Stimulated activated CD4-positive, alpha-beta T cell treated with anti-CD3 and anti-CD28 coated beads, TNF-alpha, amount 100 ng/mL, for 24 hours (primary cell): ENCODE results near the gene ACTN1.

Experiments
- DNase-seq, 3 experiments: peaks; one replicate each; pipeline ENCODE4 v3.0.0-alpha.2; 2020; ENCODE audit warnings: low read depth in 3 of 3

Gene ACTN1

GRCh38 chr14:68919129-68919927 lies 59.8 kb downstream of the ACTN1 start:
- no peak for DNase-seq

GRCh38 chr14:68918612-68919011 lies 60.5 kb downstream of the ACTN1 start:
- no peak for DNase-seq

DNA sequence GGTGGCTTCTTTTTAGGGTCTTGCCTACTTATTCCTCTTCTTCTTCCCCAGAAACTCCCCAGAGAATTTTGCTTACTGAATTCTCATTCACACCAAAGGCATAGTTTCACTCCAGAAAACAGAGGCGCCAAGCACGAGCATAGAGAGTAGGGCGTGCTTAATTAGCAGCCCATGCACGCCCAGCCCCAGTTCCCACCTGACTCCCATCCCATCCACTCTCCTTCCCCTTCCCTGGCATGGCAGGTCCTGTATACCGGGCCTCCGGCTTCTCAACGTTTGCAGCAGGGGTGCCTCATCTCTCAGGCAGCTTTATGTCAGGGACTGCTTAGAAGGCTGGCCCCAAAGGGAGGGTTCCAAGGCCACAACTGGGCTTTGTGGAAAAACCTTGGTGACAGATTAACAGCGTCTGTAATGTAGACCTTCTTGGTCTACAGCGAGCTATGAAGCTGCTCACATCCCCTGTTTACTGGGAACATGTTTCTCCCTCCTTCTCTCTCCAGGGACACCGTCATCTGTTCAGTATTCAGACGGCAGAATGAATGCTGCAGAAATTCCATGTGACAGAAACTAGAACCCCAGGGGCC lies 62.7 kb downstream of the ACTN1 start:
- DNase-seq = no peak

DNA sequence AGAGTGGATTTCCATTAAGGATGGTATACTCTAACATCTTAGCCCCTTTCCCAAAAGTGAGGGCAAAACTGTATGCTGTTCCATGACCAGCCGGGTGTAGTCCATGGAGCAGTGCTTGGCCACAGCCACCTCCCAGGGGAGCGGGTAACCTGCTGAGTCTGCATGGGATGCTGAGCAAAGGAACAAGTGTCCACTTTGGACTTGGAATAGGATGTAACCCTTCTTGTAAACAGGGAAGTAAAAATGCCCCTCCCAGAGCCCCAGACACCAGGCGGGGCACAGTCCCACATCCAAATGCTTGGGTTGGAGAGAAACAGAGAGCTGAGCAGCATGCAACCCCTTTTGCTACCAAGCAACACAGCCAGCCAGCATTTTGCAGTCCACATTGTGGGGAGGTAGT lies 65.6 kb downstream of the ACTN1 start:
- DNase-seq = no peak

DNA sequence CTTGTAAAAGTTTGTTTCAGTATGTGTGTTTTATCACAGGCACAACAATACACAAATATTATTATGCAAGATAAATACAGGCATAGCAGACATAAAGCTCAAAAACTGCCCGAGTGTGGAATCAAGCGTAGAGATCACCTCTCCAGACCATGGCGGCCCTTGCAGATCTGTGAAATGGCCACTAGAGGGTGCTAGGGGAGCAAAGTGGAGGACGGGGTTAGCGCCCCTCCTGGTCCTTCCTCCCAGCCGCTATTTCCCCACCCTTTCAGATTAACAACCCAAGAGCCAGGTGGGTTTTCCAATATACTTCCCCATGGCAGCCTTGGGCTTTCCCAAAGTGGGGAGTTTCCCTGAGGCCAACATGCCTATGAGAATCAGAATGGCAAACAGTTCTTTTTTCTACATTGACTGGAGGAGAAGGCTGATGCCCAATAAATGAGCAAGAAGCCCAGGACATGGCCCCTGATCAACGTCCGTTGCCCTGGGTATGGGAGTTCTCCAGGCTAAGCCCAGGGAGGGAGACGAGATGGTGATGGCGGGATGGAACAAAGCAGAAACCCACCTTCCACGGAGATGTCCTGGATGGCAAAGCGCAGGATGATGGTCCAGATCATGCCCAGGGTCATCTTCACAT lies 67.4 kb downstream of the ACTN1 start:
- peak; percentile 64 to 75 (median 71) for DNase-seq

- DNase-seq = no peak
Observed at GRCh38 chr14:68910540-68910939, 68.6 kb downstream of the ACTN1 start.

DNA sequence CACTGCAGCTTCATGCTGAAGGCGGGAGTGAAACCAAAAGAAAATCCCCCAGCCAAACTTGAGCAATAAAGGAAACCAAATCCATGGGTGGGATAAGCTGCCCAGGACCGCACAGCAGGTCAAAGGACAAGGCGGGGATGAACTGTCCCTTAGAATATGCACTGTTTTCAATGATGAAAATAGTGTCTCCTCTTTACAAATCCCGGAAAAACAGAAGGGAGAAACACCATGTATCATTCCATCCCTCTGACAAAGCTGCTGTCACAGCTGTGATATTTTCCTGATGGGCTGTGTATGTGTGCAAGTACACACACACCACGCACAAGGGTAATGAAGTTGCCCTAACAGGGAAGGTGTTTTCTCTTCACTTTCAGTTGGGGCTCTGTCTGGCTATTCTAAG lies 70.3 kb downstream of the ACTN1 start:
- DNase-seq = no peak

DNA sequence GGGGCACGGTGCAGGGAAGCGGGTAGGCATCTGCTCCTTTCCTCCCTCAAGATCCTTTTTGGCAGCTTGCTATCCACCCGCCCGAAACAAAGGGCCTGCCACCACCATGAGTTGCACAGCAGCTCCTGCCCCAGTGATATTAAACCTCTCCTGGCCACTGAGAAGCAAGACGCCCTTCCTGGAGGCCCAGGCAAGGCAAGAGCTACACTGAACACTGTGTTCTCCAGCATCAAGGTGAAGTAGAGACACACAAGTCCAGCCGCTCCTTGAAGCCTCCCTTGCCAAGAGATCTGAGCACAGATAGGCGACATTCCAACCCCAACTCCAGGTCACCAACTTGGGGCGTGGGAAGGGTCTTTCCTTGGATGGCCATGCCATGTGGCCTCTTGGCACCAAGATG lies 70.9 kb downstream of the ACTN1 start:
- DNase-seq = no peak

DNA sequence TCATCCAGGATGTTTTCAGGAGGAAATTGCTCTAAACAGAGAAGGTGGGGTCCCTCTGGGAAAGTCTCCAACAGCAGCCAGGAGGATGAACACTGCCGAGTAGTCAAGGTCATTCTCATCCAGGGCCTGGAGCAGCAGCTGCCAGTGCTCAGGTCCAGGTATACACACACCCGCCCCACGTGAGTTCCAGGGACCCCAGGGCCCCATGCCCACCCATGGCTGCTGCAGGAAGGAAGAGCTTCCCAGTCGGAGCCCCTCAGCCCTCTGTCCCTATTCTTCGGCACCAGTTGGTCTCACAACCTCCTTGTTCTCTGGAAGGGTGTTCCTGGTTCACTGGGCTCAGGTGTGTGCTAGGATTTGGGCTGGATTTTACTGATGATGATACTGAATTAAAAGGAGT lies 72.7 kb downstream of the ACTN1 start:
- DNase-seq = no peak

DNA sequence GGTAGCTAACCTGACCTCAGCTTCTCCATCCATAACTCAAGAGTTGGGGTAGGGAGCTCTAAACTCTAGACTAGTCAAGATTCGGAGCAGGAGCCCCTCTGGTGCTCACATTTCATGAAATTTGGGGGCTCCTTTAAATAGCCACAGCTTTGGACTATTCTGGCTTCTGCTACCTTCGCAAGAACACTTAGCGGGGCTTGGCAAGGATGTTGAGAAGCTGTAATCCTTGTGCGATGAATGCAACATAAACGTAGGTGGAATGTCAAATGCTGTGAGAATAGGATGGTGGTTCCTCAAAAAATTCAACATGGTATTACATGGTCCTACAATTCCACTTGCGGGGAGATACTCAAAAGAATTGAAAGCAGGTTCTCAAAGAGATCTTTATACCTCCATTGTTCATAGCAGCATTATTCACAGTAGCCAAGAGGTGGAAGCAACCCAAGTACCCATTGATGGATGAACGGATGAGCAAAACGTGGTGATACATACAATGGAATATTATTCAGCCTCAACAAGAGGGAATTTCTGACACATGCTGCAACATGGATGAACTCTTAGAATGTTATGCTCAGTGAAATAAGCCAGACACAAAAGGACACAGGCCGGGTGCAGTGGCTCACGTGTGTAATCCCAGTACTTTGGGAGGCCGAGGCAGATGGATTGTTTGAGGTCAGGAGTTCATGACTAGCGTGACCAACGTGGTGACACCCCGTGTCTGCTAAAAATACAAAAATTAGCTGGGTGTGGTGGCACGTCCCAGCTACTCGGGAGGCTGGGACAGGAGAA lies 73.8 kb downstream of the ACTN1 start:
- no peak for DNase-seq

DNA sequence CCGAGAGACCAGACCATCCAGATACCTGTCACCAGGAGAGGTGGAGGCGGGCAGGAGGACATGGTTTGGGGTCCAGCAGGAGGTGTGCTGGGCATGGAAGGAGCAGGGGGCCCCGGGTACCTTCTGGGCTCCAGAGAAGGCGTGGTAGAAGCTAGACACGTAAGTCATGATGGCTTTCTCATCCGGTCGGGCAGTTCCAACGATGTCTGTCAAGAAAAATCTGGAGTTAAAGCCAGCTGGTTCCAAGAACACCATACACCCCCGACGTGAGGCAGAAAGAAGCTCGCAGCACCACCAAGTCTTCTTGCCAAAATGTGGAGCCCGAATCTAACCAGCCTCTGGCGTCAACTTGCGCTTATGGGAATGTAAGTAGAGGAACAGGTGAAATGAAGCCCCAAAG lies 76.7 kb downstream of the ACTN1 start:
- no peak for DNase-seq

GRCh38 chr14:68899033-68899603 lies 80.0 kb downstream of the ACTN1 start:
- DNase-seq = no peak

GRCh38 chr14:68898248-68899032 lies 80.7 kb downstream of the ACTN1 start:
- DNase-seq = no peak

GRCh38 chr14:68897559-68898155 lies 81.4 kb downstream of the ACTN1 start:
- DNase-seq = no peak

DNA sequence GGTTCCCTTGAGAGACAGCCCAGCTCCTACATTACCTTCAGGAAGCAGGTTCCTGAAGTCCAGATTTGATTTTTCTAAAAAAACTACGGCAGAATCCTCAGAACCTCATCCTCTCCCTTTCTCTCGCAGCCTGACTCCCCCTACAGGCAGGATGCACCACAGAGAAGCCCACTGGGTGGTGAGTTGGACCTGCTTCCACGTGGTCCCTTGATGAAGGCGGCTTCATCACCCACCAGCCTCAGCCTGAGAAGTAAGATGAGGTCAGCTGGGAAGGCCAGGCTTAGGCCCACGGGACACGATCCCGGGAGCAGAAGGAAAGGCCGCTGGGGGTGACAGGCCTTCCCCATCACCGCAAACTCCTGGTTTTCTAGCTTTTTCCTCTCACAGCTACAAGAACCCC lies 83.0 kb downstream of the ACTN1 start:
- no peak for DNase-seq

DNA sequence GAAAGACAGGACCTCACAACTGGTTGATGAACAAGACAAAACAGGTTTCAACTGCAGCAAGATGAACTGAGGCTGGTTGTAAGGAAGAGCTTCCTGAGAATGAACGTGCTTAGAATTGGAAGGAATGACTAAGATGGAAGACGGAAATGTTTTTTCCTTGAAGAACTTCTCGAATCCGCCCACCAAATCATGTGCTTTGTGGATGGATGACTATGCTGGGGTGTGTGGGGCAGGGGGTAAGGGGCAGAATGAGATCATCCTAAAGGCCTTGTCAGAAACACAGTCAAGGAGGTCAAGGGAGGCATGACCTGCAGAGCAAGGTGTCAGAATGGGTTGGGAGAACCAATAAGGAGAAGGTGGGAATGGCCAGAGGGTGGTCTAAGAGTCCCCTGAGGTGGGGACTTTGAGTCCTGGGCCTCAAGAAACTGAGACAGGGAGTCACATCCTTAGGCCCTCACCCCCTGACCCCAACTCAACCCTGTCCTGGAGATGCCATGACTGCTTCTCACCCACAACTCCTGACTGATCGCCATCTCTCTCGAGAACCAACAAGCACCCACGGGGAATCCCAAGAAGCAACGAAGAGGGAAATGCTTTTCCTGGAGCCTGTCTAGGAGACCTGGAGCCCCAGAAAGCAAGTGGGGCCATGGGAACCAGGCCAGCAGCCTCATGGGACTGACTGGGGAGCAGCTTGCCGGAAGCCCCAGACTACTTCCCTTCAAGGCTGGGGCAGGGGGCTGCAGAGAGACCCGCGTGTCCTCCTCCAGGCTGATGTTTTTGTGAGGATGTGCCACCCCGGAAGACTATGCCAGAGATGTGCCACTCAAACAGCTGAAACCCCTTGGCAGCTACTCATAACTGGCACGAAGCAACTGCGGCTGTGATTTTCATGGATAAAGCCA lies 84.0 kb downstream of the ACTN1 start:
- DNase-seq = no peak

DNA sequence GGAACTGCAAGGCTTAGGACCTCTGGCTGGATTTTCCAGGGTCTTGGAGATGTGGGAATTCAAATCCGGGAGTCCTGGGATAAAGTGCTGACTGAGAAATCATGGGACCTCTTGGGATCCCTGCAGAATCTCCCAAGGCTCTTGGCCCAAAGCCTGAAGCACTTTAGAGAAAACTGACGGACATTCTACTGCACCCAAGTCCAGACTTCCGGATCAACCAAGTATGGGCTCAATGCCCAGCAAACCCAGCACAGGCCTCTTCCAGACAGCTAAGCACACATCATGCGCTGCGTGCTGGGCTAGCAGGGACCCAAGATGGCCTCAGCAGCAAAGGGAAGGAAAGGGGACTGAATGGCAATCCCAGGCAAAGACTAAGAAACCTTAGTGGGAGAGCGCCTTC lies 85.0 kb downstream of the ACTN1 start:
- DNase-seq = no peak

DNA sequence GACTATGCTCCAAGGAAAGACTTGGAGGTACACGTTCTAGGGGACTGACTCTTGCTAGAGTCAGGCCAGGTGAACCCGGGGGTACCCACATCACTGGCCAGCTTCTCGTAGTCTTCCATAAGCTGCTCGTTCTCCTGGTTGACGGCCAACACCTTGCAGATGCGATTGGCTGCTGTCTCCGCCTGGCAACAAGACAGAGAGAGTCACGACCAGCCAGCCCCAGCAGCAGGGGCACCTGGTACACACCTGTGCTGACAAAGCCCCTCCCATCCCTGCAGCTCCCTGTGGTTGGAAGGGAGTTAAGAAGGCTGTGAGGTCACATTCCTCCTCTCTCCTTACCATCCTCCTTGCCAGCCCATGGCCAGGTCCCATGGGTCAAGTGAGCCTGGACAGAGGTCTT lies 85.5 kb downstream of the ACTN1 start:
- no peak for DNase-seq

DNA sequence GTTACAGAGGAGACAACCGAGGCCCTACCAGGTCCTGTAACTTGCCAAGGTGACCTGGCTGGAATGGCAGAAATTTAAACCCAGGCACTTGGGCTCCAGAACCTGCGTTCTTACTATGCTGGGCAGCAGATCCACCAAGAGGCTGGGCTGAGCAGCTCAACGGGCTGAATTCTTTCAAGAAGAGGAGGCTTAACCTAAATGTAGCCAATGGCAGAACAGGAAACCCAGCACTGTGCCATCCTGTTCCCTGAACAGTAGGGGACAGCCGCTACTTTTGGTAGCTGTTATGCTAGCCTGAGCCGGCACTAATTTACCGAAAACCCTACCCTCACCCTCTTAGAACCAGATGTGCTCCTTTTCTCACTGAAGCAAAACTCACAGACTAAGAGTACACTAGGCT lies 86.1 kb downstream of the ACTN1 start:
- no peak for DNase-seq
